K562 (cell line): Measurements from ENCODE around the gene UHMK1. TPM values are rescaled to one million over a fixed set of nuclear protein-coding genes. Genes with fewer than 3 reads are reported as not detected.

ENCODE experiments used
- ATAC-seq: fragments of 200-7000 bp; cut with Tn5 transposase; 3 replicates; pipeline ENCODE4 v1.9.1; 2020; ENCODE audit warnings: moderate library complexity
- BruUV-seq: library from RNA; stranded (reverse); fragments of 400-500 nt; replicated peaks from 2 replicates; lab custom pipeline; 2021; lab: Mats Ljungman, UMichigan
- CTCF ChIA-PET: fragments of 300-600 bp; formaldehyde crosslinking; extraction: SDS; loops from one replicate; lab custom pipeline; 2021; ENCODE audit warnings: low intra/inter-chr PET ratio; lab: Yijun Ruan, JAX
- POLR2A ChIA-PET: fragments of 300-600, 350-650 bp; sonication (Branson Sonifier 250); formaldehyde crosslinking; extraction: SDS; loops from one replicate; lab custom pipeline; 2021; ENCODE audit warnings: antibody characterized with exemption, inconsistent platforms; lab: Yijun Ruan, JAX
- DNase-seq, 4 experiments: peaks; one replicate each; pipeline versions ENCODE4 v3.0.0 to v3.0.0-alpha.2; 2011 to 2018; ENCODE audit warnings: low spot score in 3 of 4, mixed read lengths in 3 of 4; ENCODE audit errors: extremely low read depth in 1 of 4
- FAIRE-seq: peaks from 2 replicates; lab custom pipeline; 2011; peaks lifted over from hg19 to GRCh38; lab: Jason Lieb, UNC
- H2AFZ ChIP-seq: 2 replicates; pipeline ENCODE4 v1.6.0; 2011; ENCODE audit warnings: low read depth, low read length, control low read depth, inconsistent platforms
- H3K27ac ChIP-seq: fragments of 200-600 bp; 3 replicates; pipeline ENCODE4 v1.8.0; 2011; ENCODE audit warnings: low read depth, mild to moderate bottlenecking, control low read depth, inconsistent platforms, low read length, moderate library complexity, mixed read lengths; ENCODE audit errors: extremely low read depth
- H3K27me3 ChIP-seq, 2 experiments: fragments of 300-600 bp in 1 of 2; 2 replicates in 1 of 2; 3 replicates in 1 of 2; pipeline versions ENCODE4 v1.6.0 to v1.8.0; 2011; ENCODE audit warnings: inconsistent platforms in 2 of 2, low read length in 2 of 2, mild to moderate bottlenecking in 1 of 2, mixed read lengths in 1 of 2, moderate library complexity in 1 of 2; ENCODE audit not compliant: control insufficient read depth in 2 of 2, insufficient read depth in 2 of 2
- H3K36me3 ChIP-seq: fragments of 300-600 bp; 3 replicates; pipeline ENCODE4 v1.8.0; 2011; ENCODE audit warnings: mild to moderate bottlenecking, low read length, inconsistent platforms; ENCODE audit not compliant: control insufficient read depth, insufficient read depth
- H3K4me1 ChIP-seq, 2 experiments: fragments of 200-600 bp in 1 of 2; replicated peaks in 1 of 2; 2 replicates in 1 of 2; 3 replicates in 1 of 2; pipeline versions ENCODE4 v1.5.1 to v1.8.0; 2011; ENCODE audit warnings: inconsistent platforms in 2 of 2, low read length in 2 of 2, mild to moderate bottlenecking in 1 of 2, mixed read lengths in 1 of 2, moderate library complexity in 1 of 2; ENCODE audit not compliant: control insufficient read depth in 2 of 2, insufficient read depth in 2 of 2
- H3K4me2 ChIP-seq: 2 replicates; pipeline ENCODE4 v1.6.1; 2011; ENCODE audit warnings: low read length, control low read depth, inconsistent platforms, mixed read lengths; ENCODE audit not compliant: insufficient read depth
- H3K4me3 ChIP-seq: fragments of 200-600 bp; sonication (generic), shearing (Covaris generic); 2 replicates; pipeline ENCODE4 v1.5.1; 2016; ENCODE audit warnings: control low read depth, inconsistent platforms
- H3K79me2 ChIP-seq: fragments of 200-600 bp; 3 replicates; pipeline ENCODE4 v1.8.0; 2011; ENCODE audit warnings: low read length, inconsistent platforms; ENCODE audit not compliant: control insufficient read depth, insufficient read depth
- H3K9ac ChIP-seq, 2 experiments: 2 replicates each; pipeline versions ENCODE4 v1.6.0 to v1.6.1; 2011; ENCODE audit warnings: low read depth in 2 of 2, low read length in 2 of 2, control low read depth in 1 of 2, inconsistent platforms in 1 of 2, mild to moderate bottlenecking in 1 of 2, mixed read lengths in 1 of 2; ENCODE audit not compliant: insufficient read depth in 1 of 2
- H3K9me1 ChIP-seq: one replicate; pipeline ENCODE4 v1.6.0; 2011; ENCODE audit warnings: inconsistent platforms, mild to moderate bottlenecking, low read length, moderate library complexity; ENCODE audit not compliant: control insufficient read depth, insufficient read depth
- H3K9me3 ChIP-seq: replicated peaks from 2 replicates; pipeline ENCODE4 v1.5.1; 2011; ENCODE audit warnings: low read depth, low read length, inconsistent platforms; ENCODE audit not compliant: control insufficient read depth, insufficient read depth
- H4K20me1 ChIP-seq: replicated peaks from 2 replicates; pipeline ENCODE4 v1.6.1; 2011; ENCODE audit warnings: low read length, inconsistent platforms, mixed read lengths; ENCODE audit not compliant: control insufficient read depth, insufficient read depth
- CBX2 ChIP-seq: fragments of 200-600 bp; sonication (generic); IDR thresholded peaks from one replicate; pipeline ENCODE4 v1.6.1; 2012; ENCODE audit warnings: mild to moderate bottlenecking, low read length, inconsistent platforms; ENCODE audit not compliant: insufficient read depth, poor library complexity, severe bottlenecking
- HES1 ChIP-seq: fragments of 450-650 bp; IDR thresholded peaks from 2 replicates; pipeline ENCODE4 v1.6.1; 2016; ENCODE audit warnings: low read depth, mild to moderate bottlenecking, moderate library complexity
- KHSRP ChIP-seq: fragments of 450-650 bp; IDR thresholded peaks from 2 replicates; pipeline ENCODE4 v1.6.1; 2017
- KLF16 ChIP-seq: IDR thresholded peaks from 2 replicates; pipeline ENCODE4 v1.6.1; 2016; ENCODE audit warnings: antibody characterized with exemption
- NR2C1 ChIP-seq, 2 experiments: fragments of 450-650 bp; IDR thresholded peaks; 2 replicates each; pipeline ENCODE4 v1.6.1; 2017; ENCODE audit warnings: mild to moderate bottlenecking in 2 of 2, antibody characterized with exemption in 1 of 2, inconsistent platforms in 1 of 2, missing compliant biosample characterization in 1 of 2, missing genetic modification characterization in 1 of 2
- OTX1 ChIP-seq: fragments of 450-650 bp; formaldehyde crosslinking; IDR thresholded peaks from 2 replicates; pipeline ENCODE4 v1.4.0; 2022; ENCODE audit warnings: mild to moderate bottlenecking
- RFX1 ChIP-seq: fragments of 450-650 bp; IDR thresholded peaks from 2 replicates; pipeline ENCODE4 v1.6.1; 2016; ENCODE audit warnings: mild to moderate bottlenecking, moderate library complexity
- TBP ChIP-seq: optimal IDR thresholded peaks from 2 replicates; pipeline ENCODE3; 2011; ENCODE audit warnings: low read depth, low read length, improper control_type of control experiment
- YY1 ChIP-seq, 3 experiments: IDR thresholded peaks; 2 replicates each; pipeline ENCODE4 v1.6.1; 2011; ENCODE audit warnings: low read length in 2 of 3, mild to moderate bottlenecking in 2 of 3, moderate library complexity in 2 of 3, borderline replicate concordance in 1 of 3, control low read depth in 1 of 3, low read depth in 1 of 3; ENCODE audit not compliant: insufficient read depth in 3 of 3, insufficient replicate concordance in 2 of 3, control insufficient read depth in 1 of 3, insufficient read length in 1 of 3; ENCODE audit errors: extremely low read depth in 1 of 3
- ZNF644 ChIP-seq: fragments of 200-800 bp; sonication (Bioruptor generic); IDR thresholded peaks from 2 replicates; pipeline ENCODE4 v1.6.1; 2016; ENCODE audit warnings: low read depth, missing genetic modification characterization, missing compliant biosample characterization
- WGBS: fragments of 100-300 bp; shearing (Covaris generic); methylation state at CpG from one replicate; pipeline ENCODE4 v1.1.6; 2016; ENCODE audit warnings: low coverage, mixed read lengths; ENCODE audit not compliant: insufficient coverage; ENCODE audit errors: missing lambda C conversion rate; 5-methylcytosine and 5-hydroxymethylcytosine counted together
- in situ Hi-C: fragments of 300-500 bp; cut with MboI; formaldehyde crosslinking; loops from 4 replicates; pipeline ENCODE4 v1.15.0; 2018; ENCODE audit warnings: inconsistent platforms, mixed read lengths
- intact Hi-C: fragments of 100-400 bp; cut with micrococcal nuclease; formaldehyde crosslinking; loops from 2 replicates; pipeline ENCODE4 v1.14.2; 2022
- polyA plus RNA-seq, 8 experiments: library from polyadenylated mRNA; depleted of rRNA in 4 of 8; stranded (reverse) in 5 of 8; unstranded in 3 of 8; fragments of >200 nt; fragmentation: Nextera tagmentation in 2 of 8; fragmentation: Illumina TruSeq in 1 of 8; extraction: Ambion mirVana in 2 of 8; extraction: Trizol in 1 of 8; gene quantifications; 2 replicates each; pipeline versions ENCODE4 v1.2.1 to v1.2.3, GENCODE V29; 2011 to 2014; ENCODE audit warnings: inconsistent platforms in 1 of 8, missing spikeins in 1 of 8
- total RNA-seq, 7 experiments: library from RNA; depleted of rRNA in 6 of 7; stranded (reverse); fragments of >200 nt in 6 of 7; fragmentation: Illumina TruSeq in 2 of 7; extraction: Trizol in 2 of 7; gene quantifications; 2 replicates each; pipeline versions ENCODE4 v1.2.1 to v1.2.3, GENCODE V29; 2011 to 2021; ENCODE audit warnings: low replicate concordance in 1 of 7
- TF ChIP-seq, protein P1 (sequence below), 2 experiments: fragments of 450-650 bp; formaldehyde crosslinking in 1 of 2; IDR thresholded peaks; 2 replicates each; pipeline versions ENCODE4 v1.4.0 to v1.6.1; 2014 to 2020; ENCODE audit warnings: mild to moderate bottlenecking in 2 of 2, borderline replicate concordance in 1 of 2, low read depth in 1 of 2

UHMK1 gene
- total and polyA plus RNA-seq, 9 of the 15 experiments (the other 6 are each of a cell fraction or from before 2014, with no cell fraction given), result 13.1 to 72.4 (median 38.3) TPM

- TF ChIP-seq YY1 (IDR thresholded peaks at IDR 0.05; ENCODE audit: borderline replicate concordance in 1 of 3, control insufficient read depth in 1 of 3, extremely low read depth in 1 of 3, insufficient read depth in 3 of 3, insufficient read length in 1 of 3, insufficient replicate concordance in 2 of 3, low read depth in 1 of 3, low read length in 2 of 3) (no peak), OTX1 (CRISPR knock-in tag) (no peak), KHSRP (no peak)
- TF ChIP-seq, all 486 proteins: peak for 2
These were observed 27.4 kb upstream of the UHMK1 start (continued) for GRCh38 chr1:162470216-162470615.

GRCh38 chr1:162471290-162471853 is 26.2 kb upstream of the UHMK1 start:
- Histone ChIP-seq H3K4me1 (peaks cover 3 to 22% of the 10 kb centered on the region in 2 experiments; a peak in 4 of 5 replicates), H3K4me3 (no peak overlapping the region), H3K27me3 (no peaks in the 10 kb centered on the region), H3K79me2 (no peaks in the 10 kb centered on the region), H3K4me2 (peak overlapping the region; percentile 44), H3K27ac (no peak overlapping the region), H3K9ac (no peak overlapping the region), H4K20me1 (no peaks in the 10 kb centered on the region), H3K36me3 (no peaks in the 10 kb centered on the region), H3K9me1 (no peaks in the 10 kb centered on the region), H2AFZ (peak overlapping the region; percentile 78), H3K9me3 (peaks cover 11% of the 10 kb centered on the region)
- peak; percentile 40 for ATAC-seq
- BruUV-seq, result no TSS peak
- ChIA-PET POLR2A (interaction anchor here (0.6 kb wide), 1 partner anchor 10 kb away, joined by 3 read pairs; no protein-coding TSS in a partner anchor), CTCF (no interaction called here)
- intact Hi-C loops, result no loop called here
- DNase-seq, result peak in 1 of 4 experiments; percentile 34
- 10% methylated on average over 6 of the region's 6 CpGs for WGBS
- in situ Hi-C loops, result no loop called here
- FAIRE-seq, result no peak
- TF ChIP-seq, protein P1, sequence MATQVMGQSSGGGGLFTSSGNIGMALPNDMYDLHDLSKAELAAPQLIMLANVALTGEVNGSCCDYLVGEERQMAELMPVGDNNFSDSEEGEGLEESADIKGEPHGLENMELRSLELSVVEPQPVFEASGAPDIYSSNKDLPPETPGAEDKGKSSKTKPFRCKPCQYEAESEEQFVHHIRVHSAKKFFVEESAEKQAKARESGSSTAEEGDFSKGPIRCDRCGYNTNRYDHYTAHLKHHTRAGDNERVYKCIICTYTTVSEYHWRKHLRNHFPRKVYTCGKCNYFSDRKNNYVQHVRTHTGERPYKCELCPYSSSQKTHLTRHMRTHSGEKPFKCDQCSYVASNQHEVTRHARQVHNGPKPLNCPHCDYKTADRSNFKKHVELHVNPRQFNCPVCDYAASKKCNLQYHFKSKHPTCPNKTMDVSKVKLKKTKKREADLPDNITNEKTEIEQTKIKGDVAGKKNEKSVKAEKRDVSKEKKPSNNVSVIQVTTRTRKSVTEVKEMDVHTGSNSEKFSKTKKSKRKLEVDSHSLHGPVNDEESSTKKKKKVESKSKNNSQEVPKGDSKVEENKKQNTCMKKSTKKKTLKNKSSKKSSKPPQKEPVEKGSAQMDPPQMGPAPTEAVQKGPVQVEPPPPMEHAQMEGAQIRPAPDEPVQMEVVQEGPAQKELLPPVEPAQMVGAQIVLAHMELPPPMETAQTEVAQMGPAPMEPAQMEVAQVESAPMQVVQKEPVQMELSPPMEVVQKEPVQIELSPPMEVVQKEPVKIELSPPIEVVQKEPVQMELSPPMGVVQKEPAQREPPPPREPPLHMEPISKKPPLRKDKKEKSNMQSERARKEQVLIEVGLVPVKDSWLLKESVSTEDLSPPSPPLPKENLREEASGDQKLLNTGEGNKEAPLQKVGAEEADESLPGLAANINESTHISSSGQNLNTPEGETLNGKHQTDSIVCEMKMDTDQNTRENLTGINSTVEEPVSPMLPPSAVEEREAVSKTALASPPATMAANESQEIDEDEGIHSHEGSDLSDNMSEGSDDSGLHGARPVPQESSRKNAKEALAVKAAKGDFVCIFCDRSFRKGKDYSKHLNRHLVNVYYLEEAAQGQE (IDR thresholded peaks at IDR 0.05; ENCODE audit: borderline replicate concordance), result peak; percentile 89
- TF ChIP-seq, protein P1 (CRISPR knock-in tag; IDR thresholded peaks at IDR 0.05; ENCODE audit: low read depth), result no peak
- TF ChIP-seq HES1 (no peak), CBX2 (no peak), KLF16 (peak; percentile 77), ZNF644 (tag) (no peak), NR2C1 (IDR thresholded peaks at IDR 0.05) (peak; percentile 17; the same call in 1 of the 2 replicates), NR2C1 (tag; IDR thresholded peaks at IDR 0.05) (no peak), TBP (no peak), RFX1 (0 out of 2 replicates have a peak, but pooled peaks have one; percentile 10)
